CD4-positive, alpha-beta T cell (primary cell): ENCODE data around the gene TAF1B. TPM values are rescaled to one million over a fixed set of nuclear protein-coding genes. Genes with fewer than 3 reads are reported as not detected.

Experiments used
- ATAC-seq: fragments of 200-7000 bp; cut with Tn5 transposase; one replicate; pipeline ENCODE4 v1.10.0; 2022; ENCODE audit warnings: mild to moderate bottlenecking; ENCODE audit not compliant: poor library complexity
- CTCF ChIA-PET: fragments of 350-600 bp; sonication (Branson Sonifier 250); formaldehyde crosslinking; loops from one replicate; lab custom pipeline; 2021; ENCODE audit warnings: antibody characterized with exemption, inconsistent platforms; lab: Charles Lee
- POLR2A ChIA-PET: fragments of 350-600 bp; sonication (Branson Sonifier 250); formaldehyde crosslinking; loops from one replicate; lab custom pipeline; 2021; ENCODE audit warnings: antibody characterized with exemption, inconsistent platforms; lab: Charles Lee
- DNase-seq, 14 experiments: peaks; one replicate each; pipeline ENCODE4 v3.0.0-alpha.2; 2013 to 2020; ENCODE audit warnings: mixed read lengths in 2 of 14
- H3K27ac ChIP-seq, 2 donors: one replicate each; pipeline versions ENCODE4 v1.5.1 to v1.7.0; 2013; ENCODE audit warnings: low read length in 2 of 2, low read depth in 1 of 2, mild to moderate bottlenecking in 1 of 2
- H3K27me3 ChIP-seq, 2 experiments: 1 replicate in 1 of 2; 2 replicates in 1 of 2; pipeline versions ENCODE4 v1.6.1 to v1.7.0; 2013; ENCODE audit warnings: low read length in 2 of 2, control low read depth in 1 of 2, mild to moderate bottlenecking in 1 of 2, moderate library complexity in 1 of 2; ENCODE audit not compliant: insufficient read depth in 2 of 2, control insufficient read depth in 1 of 2
- H3K36me3 ChIP-seq: one replicate; pipeline ENCODE4 v1.6.1; 2013; ENCODE audit warnings: low read length, control low read depth; ENCODE audit not compliant: insufficient read depth
- H3K4me1 ChIP-seq: one replicate; pipeline ENCODE4 v1.6.1; 2013; ENCODE audit warnings: low read length, control low read depth; ENCODE audit not compliant: insufficient read depth
- H3K4me3 ChIP-seq: one replicate; pipeline ENCODE4 v1.5.1; 2013; ENCODE audit warnings: mild to moderate bottlenecking, low read length, moderate library complexity
- H3K9me3 ChIP-seq, 2 experiments: 1 replicate in 1 of 2; 2 replicates in 1 of 2; pipeline versions ENCODE4 v1.6.1 to v1.7.0; 2013; ENCODE audit warnings: low read length in 2 of 2, mild to moderate bottlenecking in 2 of 2, control low read depth in 1 of 2, moderate library complexity in 1 of 2; ENCODE audit not compliant: control insufficient read depth in 1 of 2, insufficient read depth in 1 of 2
- H3K27ac Mint-ChIP-seq: one replicate; pipeline ENCODE4 v1.8.0; 2020; ENCODE audit warnings: mixed read lengths
- H3K27me3 Mint-ChIP-seq: one replicate; pipeline ENCODE4 v1.8.0; 2021; ENCODE audit warnings: mixed read lengths
- H3K36me3 Mint-ChIP-seq: one replicate; pipeline ENCODE4 v1.8.0; 2021; ENCODE audit warnings: low read depth, mixed read lengths
- H3K4me1 Mint-ChIP-seq: one replicate; pipeline ENCODE4 v1.8.0; 2021; ENCODE audit warnings: low read depth, mixed read lengths
- H3K4me3 Mint-ChIP-seq: one replicate; pipeline ENCODE4 v1.8.0; 2020; ENCODE audit warnings: mild to moderate bottlenecking, mixed read lengths
- H3K9me3 Mint-ChIP-seq: one replicate; pipeline ENCODE4 v1.8.0; 2020; ENCODE audit warnings: mixed read lengths
- intact Hi-C, 2 experiments: fragments of 100-400 bp; cut with DNase I in 1 of 2; cut with micrococcal nuclease in 1 of 2; formaldehyde crosslinking; loops; one replicate each; pipeline versions ENCODE4 v1.15.1 to v1.9.0; 2023 to 2025; cut with DNase I, micrococcal nuclease
- total RNA-seq, 174 experiments: library from RNA in 2 of 174; stranded (reverse) in 2 of 174; gene quantifications; one replicate each; pipeline ENCODE4 v1.2.3 and lab custom pipeline; 2021 to 2026
- TF ChIP-seq, protein P1 (sequence below): fragments of 200-600 bp; IDR thresholded peaks from one replicate; pipeline ENCODE4 v1.8.0; 2022; ENCODE audit warnings: antibody characterized with exemption, mild to moderate bottlenecking

TAF1B gene
- total RNA-seq, 2 experiments from 2014 or later: 9.9 to 10.8 TPM

- ChIA-PET CTCF (no interaction called here), POLR2A (interaction anchor here (1.1 kb wide), 1 partner anchor 237 kb away, joined by 3 read pairs; no protein-coding TSS in a partner anchor)
- Histone ChIP-seq H3K27me3 (no peaks in the 10 kb centered on the region), H3K4me1 (peaks cover 8% of the 10 kb centered on the region), H3K9me3 (no peaks in the 10 kb centered on the region), H3K4me3 (no peak overlapping the region), H3K27ac (no peak overlapping the region), H3K36me3 (no peaks in the 10 kb centered on the region)
- H3K27me3 Mint-ChIP-seq: no peaks in the 10 kb centered on the region
- no peaks in the 10 kb centered on the region for H3K9me3 Mint-ChIP-seq
- TF ChIP-seq, protein P1, sequence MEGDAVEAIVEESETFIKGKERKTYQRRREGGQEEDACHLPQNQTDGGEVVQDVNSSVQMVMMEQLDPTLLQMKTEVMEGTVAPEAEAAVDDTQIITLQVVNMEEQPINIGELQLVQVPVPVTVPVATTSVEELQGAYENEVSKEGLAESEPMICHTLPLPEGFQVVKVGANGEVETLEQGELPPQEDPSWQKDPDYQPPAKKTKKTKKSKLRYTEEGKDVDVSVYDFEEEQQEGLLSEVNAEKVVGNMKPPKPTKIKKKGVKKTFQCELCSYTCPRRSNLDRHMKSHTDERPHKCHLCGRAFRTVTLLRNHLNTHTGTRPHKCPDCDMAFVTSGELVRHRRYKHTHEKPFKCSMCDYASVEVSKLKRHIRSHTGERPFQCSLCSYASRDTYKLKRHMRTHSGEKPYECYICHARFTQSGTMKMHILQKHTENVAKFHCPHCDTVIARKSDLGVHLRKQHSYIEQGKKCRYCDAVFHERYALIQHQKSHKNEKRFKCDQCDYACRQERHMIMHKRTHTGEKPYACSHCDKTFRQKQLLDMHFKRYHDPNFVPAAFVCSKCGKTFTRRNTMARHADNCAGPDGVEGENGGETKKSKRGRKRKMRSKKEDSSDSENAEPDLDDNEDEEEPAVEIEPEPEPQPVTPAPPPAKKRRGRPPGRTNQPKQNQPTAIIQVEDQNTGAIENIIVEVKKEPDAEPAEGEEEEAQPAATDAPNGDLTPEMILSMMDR: no peak
- ATAC-seq (no peak), DNase-seq (peak in 1 of 14 experiments; percentile 12)
- H3K36me3 Mint-ChIP-seq: no peaks in the 10 kb centered on the region
- no peaks in the 10 kb centered on the region for H3K4me1 Mint-ChIP-seq
- intact Hi-C loops: no loop called here
- H3K27ac Mint-ChIP-seq: no peak overlapping the region
- H3K4me3 Mint-ChIP-seq: no peak overlapping the region
These were observed 36.2 kb upstream of the TAF1B start for GRCh38 chr2:9807056-9807455.

DNA sequence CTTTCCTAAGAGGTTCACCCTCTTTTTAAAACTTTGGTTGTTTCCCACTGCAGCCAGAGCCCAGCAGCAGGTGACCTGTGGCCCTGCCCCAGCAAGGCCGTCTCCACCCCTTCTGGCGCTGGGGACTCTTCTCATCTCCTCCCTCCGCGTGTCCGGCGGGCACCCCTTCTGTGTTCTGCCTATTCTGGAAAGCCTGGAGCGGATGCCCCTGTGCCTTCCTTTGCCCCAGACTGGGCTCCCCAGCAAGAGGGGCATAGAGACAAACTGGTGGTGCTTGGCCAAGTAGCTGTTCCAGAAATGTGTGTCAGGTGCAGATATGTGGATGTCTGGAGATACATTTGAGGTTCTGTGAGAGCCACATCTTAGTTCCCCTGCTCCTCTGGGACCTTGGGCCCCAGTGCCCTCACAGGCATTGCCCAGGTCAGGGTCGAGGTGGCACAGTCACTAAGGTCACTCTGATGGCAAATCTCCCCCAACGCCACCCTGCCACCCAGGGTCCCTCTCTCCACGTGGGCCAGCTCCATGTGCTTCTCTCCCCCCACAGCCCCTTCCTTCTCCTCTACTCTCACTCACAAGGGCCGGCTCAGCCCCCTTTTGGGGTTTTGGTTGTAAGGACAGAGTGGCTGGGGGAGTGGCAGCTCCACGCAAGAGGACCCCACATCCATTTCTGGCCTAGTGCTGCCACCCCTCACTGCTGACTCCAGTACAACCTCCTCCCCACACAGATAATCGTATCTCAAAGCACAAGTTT lies 35.5 kb upstream of the TAF1B start:
- Mint-ChIP-seq H3K27ac (no peak overlapping the region), H3K36me3 (no peaks in the 10 kb centered on the region), H3K4me3 (no peak overlapping the region), H3K4me1 (no peaks in the 10 kb centered on the region), H3K27me3 (no peaks in the 10 kb centered on the region), H3K9me3 (no peaks in the 10 kb centered on the region)
- DNase-seq (no peak), ATAC-seq (no peak)
- TF ChIP-seq, protein P1: no peak
- no peaks in the 10 kb centered on the region for H3K27me3 ChIP-seq
- ChIA-PET CTCF (no interaction called here), POLR2A (no interaction called here)
- H3K36me3 ChIP-seq: no peaks in the 10 kb centered on the region
- H3K9me3 ChIP-seq: no peaks in the 10 kb centered on the region
- no peak overlapping the region for H3K4me3 ChIP-seq
- peaks cover under 1% of the 10 kb centered on the region for H3K4me1 ChIP-seq
- intact Hi-C loops: no loop called here
- H3K27ac ChIP-seq: no peak overlapping the region

GRCh38 chr2:9808334-9809063 lies 34.8 kb upstream of the TAF1B start:
- DNase-seq (no peak), ATAC-seq (no peak)
- H3K27ac ChIP-seq: no peak overlapping the region
- no peaks in the 10 kb centered on the region for H3K36me3 ChIP-seq
- H3K27me3 Mint-ChIP-seq: no peaks in the 10 kb centered on the region
- intact Hi-C loops: no loop called here
- no peaks in the 10 kb centered on the region for H3K9me3 Mint-ChIP-seq
- no peak overlapping the region for H3K27ac Mint-ChIP-seq
- CTCF ChIA-PET: no interaction called here
- H3K4me3 ChIP-seq: no peak overlapping the region
- H3K4me1 ChIP-seq: peaks cover 3% of the 10 kb centered on the region
- TF ChIP-seq, protein P1: no peak
- H3K4me1 Mint-ChIP-seq: peaks cover under 1% of the 10 kb centered on the region
- peaks cover 0 to 2% of the 10 kb centered on the region in 2 experiments for H3K9me3 ChIP-seq
- no peak overlapping the region for H3K4me3 Mint-ChIP-seq
- H3K36me3 Mint-ChIP-seq: no peaks in the 10 kb centered on the region
- no peaks in the 10 kb centered on the region for H3K27me3 ChIP-seq
- POLR2A ChIA-PET: no interaction called here
